ENCODE data around the gene DCBLD2. TPM values are rescaled to one million over a fixed set of nuclear protein-coding genes. Genes with fewer than 3 reads are reported as not detected.

Gene DCBLD2
- total and polyA plus RNA-seq, 2 of the 13 experiments (the other 11 are each of a cell fraction or from before 2014, with no cell fraction given) = 43.8 to 56.9 TPM

GRCh38 chr3:98782824-98783500 is 118.5 kb downstream of the DCBLD2 start (continued):
- TF ChIP-seq ZFX (CRISPR knock-in tag; IDR thresholded peaks at IDR 0.05; ENCODE audit: low read depth) (no peak), ATAD3A (CRISPR knock-in tag; IDR thresholded peaks at IDR 0.05) (no peak), ZNF570 (CRISPR knock-in tag; IDR thresholded peaks at IDR 0.05; ENCODE audit: borderline replicate concordance) (no peak), ZNF713 (CRISPR knock-in tag; IDR thresholded peaks at IDR 0.05) (no peak), ZNF224 (CRISPR knock-in tag; IDR thresholded peaks at IDR 0.05) (no peak), CBX5 (CRISPR knock-in tag; IDR thresholded peaks at IDR 0.05; ENCODE audit: borderline replicate concordance) (no peak), ZNF451 (CRISPR knock-in tag; IDR thresholded peaks at IDR 0.05) (no peak), ZNF564 (CRISPR knock-in tag; IDR thresholded peaks at IDR 0.05) (no peak), CENPT (CRISPR knock-in tag; IDR thresholded peaks at IDR 0.05; ENCODE audit: low read depth) (no peak), SOX13 (IDR thresholded peaks at IDR 0.05) (no peak), SOX13 (CRISPR knock-in tag; conservative IDR thresholded peaks at IDR 0.05 in 1 of 2, IDR thresholded peaks at IDR 0.05 in 1 of 2) (peak in 1 of 2 experiments; percentile 79; a peak in 2 of 4 replicates), HINFP (CRISPR knock-in tag; IDR thresholded peaks at IDR 0.05; ENCODE audit: low read depth) (no peak), SALL1 (CRISPR knock-in tag; IDR thresholded peaks at IDR 0.05) (peak; percentile 66), JUND (CRISPR knock-in tag; IDR thresholded peaks at IDR 0.05) (0 out of 2 replicates have a peak, but pooled peaks have one; percentile 42), FOXA1 (IDR thresholded peaks at IDR 0.05) (no peak), FOXA1 (CRISPR knock-in tag; IDR thresholded peaks at IDR 0.05) (no peak), XRCC5 (optimal IDR thresholded peaks at IDR 0.05; ENCODE audit: low read length) (peak; percentile 34), HDAC2 (CRISPR knock-in tag; IDR thresholded peaks at IDR 0.05) (peak; percentile 58; the same call in 1 of the 2 replicates), HNF4A (CRISPR knock-in tag; IDR thresholded peaks at IDR 0.05) (peak; percentile 74), ZZZ3 (CRISPR knock-in tag; IDR thresholded peaks at IDR 0.05; ENCODE audit: borderline replicate concordance) (no peak), ZNF563 (CRISPR knock-in tag; IDR thresholded peaks at IDR 0.05) (no peak)
- TF ChIP-seq, protein P1, sequence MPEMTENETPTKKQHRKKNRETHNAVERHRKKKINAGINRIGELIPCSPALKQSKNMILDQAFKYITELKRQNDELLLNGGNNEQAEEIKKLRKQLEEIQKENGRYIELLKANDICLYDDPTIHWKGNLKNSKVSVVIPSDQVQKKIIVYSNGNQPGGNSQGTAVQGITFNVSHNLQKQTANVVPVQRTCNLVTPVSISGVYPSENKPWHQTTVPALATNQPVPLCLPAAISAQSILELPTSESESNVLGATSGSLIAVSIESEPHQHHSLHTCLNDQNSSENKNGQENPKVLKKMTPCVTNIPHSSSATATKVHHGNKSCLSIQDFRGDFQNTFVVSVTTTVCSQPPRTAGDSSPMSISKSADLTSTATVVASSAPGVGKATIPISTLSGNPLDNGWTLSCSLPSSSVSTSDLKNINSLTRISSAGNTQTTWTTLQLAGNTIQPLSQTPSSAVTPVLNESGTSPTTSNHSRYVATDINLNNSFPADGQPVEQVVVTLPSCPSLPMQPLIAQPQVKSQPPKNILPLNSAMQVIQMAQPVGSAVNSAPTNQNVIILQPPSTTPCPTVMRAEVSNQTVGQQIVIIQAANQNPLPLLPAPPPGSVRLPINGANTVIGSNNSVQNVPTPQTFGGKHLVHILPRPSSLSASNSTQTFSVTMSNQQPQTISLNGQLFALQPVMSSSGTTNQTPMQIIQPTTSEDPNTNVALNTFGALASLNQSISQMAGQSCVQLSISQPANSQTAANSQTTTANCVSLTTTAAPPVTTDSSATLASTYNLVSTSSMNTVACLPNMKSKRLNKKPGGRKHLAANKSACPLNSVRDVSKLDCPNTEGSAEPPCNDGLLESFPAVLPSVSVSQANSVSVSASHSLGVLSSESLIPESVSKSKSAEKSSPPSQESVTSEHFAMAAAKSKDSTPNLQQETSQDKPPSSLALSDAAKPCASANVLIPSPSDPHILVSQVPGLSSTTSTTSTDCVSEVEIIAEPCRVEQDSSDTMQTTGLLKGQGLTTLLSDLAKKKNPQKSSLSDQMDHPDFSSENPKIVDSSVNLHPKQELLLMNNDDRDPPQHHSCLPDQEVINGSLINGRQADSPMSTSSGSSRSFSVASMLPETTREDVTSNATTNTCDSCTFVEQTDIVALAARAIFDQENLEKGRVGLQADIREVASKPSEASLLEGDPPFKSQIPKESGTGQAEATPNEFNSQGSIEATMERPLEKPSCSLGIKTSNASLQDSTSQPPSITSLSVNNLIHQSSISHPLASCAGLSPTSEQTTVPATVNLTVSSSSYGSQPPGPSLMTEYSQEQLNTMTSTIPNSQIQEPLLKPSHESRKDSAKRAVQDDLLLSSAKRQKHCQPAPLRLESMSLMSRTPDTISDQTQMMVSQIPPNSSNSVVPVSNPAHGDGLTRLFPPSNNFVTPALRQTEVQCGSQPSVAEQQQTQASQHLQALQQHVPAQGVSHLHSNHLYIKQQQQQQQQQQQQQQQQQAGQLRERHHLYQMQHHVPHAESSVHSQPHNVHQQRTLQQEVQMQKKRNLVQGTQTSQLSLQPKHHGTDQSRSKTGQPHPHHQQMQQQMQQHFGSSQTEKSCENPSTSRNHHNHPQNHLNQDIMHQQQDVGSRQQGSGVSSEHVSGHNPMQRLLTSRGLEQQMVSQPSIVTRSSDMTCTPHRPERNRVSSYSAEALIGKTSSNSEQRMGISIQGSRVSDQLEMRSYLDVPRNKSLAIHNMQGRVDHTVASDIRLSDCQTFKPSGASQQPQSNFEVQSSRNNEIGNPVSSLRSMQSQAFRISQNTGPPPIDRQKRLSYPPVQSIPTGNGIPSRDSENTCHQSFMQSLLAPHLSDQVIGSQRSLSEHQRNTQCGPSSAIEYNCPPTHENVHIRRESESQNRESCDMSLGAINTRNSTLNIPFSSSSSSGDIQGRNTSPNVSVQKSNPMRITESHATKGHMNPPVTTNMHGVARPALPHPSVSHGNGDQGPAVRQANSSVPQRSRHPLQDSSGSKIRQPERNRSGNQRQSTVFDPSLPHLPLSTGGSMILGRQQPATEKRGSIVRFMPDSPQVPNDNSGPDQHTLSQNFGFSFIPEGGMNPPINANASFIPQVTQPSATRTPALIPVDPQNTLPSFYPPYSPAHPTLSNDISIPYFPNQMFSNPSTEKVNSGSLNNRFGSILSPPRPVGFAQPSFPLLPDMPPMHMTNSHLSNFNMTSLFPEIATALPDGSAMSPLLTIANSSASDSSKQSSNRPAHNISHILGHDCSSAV (CRISPR knock-in tag; IDR thresholded peaks at IDR 0.05; ENCODE audit: borderline replicate concordance) = no peak

Measured in HepG2 (cell line).